Activated CD8-positive, alpha-beta memory T cell treated with anti-CD3 and anti-CD28 coated beads for 4 hours (primary cell): ENCODE data around the gene FGD4.

ENCODE experiments used
- DNase-seq, 2 donors: peaks; one replicate each; pipeline ENCODE4 v3.0.0-alpha.2; 2020; ENCODE audit warnings: low read depth in 2 of 2

FGD4 gene

GRCh38 chr12:32399370-32400113, at the start of gene FGD4:
TSS of gene FGD4 (plus strand) at chr12:32399558.
- no peak for DNase-seq

GRCh38 chr12:32353540-32353939, 45.8 kb upstream of the FGD4 start:
- DNase-seq, result no peak

- no peak for DNase-seq
These were observed 41.6 kb upstream of the FGD4 start for GRCh38 chr12:32357601-32358249.

- DNase-seq, result no peak
These were observed 38.4 kb upstream of the FGD4 start for GRCh38 chr12:32360956-32361355.

- no peak for DNase-seq
These were observed 36.5 kb upstream of the FGD4 start for GRCh38 chr12:32362892-32363291.

GRCh38 chr12:32365473-32366064, 33.8 kb upstream of the FGD4 start:
- DNase-seq, result no peak

GRCh38 chr12:32366714-32367113, 32.6 kb upstream of the FGD4 start:
- DNase-seq, result no peak

- DNase-seq, result no peak
These were observed 32.0 kb upstream of the FGD4 start for GRCh38 chr12:32367381-32367780.

GRCh38 chr12:32369202-32369601, 30.2 kb upstream of the FGD4 start:
- DNase-seq, result no peak

- no peak for DNase-seq
These were observed 21.9 kb upstream of the FGD4 start for GRCh38 chr12:32377344-32378055.

GRCh38 chr12:32379213-32379612, 20.1 kb upstream of the FGD4 start:
- no peak for DNase-seq

- DNase-seq, result no peak
These were observed 19.7 kb upstream of the FGD4 start for GRCh38 chr12:32379667-32380066.

GRCh38 chr12:32382226-32382625, 17.1 kb upstream of the FGD4 start:
- DNase-seq, result no peak

- no peak for DNase-seq
These were observed 8.7 kb upstream of the FGD4 start for GRCh38 chr12:32390572-32391219.

- DNase-seq, result no peak
These were observed 4.3 kb upstream of the FGD4 start for GRCh38 chr12:32395026-32395425.

GRCh38 chr12:32397696-32398095, 1.7 kb upstream of the FGD4 start:
- DNase-seq, result no peak

GRCh38 chr12:32398181-32398580, 1.2 kb upstream of the FGD4 start:
- no peak for DNase-seq

GRCh38 chr12:32398816-32399369, 465 bp upstream of the FGD4 start:
- no peak for DNase-seq

- DNase-seq, result no peak
These were observed 835 bp downstream of the FGD4 start for GRCh38 chr12:32400114-32400672.

GRCh38 chr12:32400866-32401265, 1.5 kb downstream of the FGD4 start:
- DNase-seq, result no peak

GRCh38 chr12:32402170-32402569, 2.8 kb downstream of the FGD4 start:
- DNase-seq, result no peak
